ENCODE data around the gene SRSF3. TPM values are rescaled to one million over a fixed set of nuclear protein-coding genes. Genes with fewer than 3 reads are reported as not detected.

The SRSF3 gene
- total and polyA plus RNA-seq, 9 of the 15 experiments (the other 6 are each of a cell fraction or from before 2014, with no cell fraction given) = 337 to 1,200 (median 518) TPM

GRCh38 chr6:36598739-36599318 is 4.7 kb downstream of the SRSF3 start (continued):
- TF ChIP-seq ZNF133 (CRISPR knock-in tag; IDR thresholded peaks at IDR 0.05) = no peak
- no peak for TF ChIP-seq ZNF395 (CRISPR knock-in tag; IDR thresholded peaks at IDR 0.05)
- no peak for TF ChIP-seq MAFK (IDR thresholded peaks at IDR 0.05; ENCODE audit: low read length)
- TF ChIP-seq MEF2D (tag; conservative IDR thresholded peaks at IDR 0.05; ENCODE audit: low read depth) = no peak
- no peak for TF ChIP-seq PREB (CRISPR knock-in tag; IDR thresholded peaks at IDR 0.05)
- 0 out of 4 replicates have a peak, but pooled peaks of 1 of the 2 experiments have one; percentile 21 for TF ChIP-seq HDAC1 (IDR thresholded peaks at IDR 0.05)
- peak; percentile 17; the same call in 1 of the 2 replicates for TF ChIP-seq USF1 (CRISPR knock-in tag; IDR thresholded peaks at IDR 0.05)
- peak; percentile 59; the same call in 1 of the 2 replicates for TF ChIP-seq THRAP3 (IDR thresholded peaks at IDR 0.05; ENCODE audit: borderline replicate concordance)
- peak; percentile 20; the same call in 1 of the 2 replicates for TF ChIP-seq SMARCA5 (IDR thresholded peaks at IDR 0.05)
- TF ChIP-seq ZMIZ1 (IDR thresholded peaks at IDR 0.05; ENCODE audit: low read depth in 2 of 2, low read length in 2 of 2) = no peak
- 0 out of 2 replicates have a peak, but pooled peaks have one; percentile 23 for TF ChIP-seq POLR2G (IDR thresholded peaks at IDR 0.05; ENCODE audit: low read depth, low read length)
- TF ChIP-seq ARID4B (CRISPR knock-in tag; IDR thresholded peaks at IDR 0.05) = no peak
- TF ChIP-seq SP1 (CRISPR knock-in tag; IDR thresholded peaks at IDR 0.05) = peak; percentile 17; the same call in 1 of the 2 replicates
- no peak for TF ChIP-seq TBL1XR1 (IDR thresholded peaks at IDR 0.05; ENCODE audit: low read length in 2 of 2)
